Effector memory CD4-positive, alpha-beta T cell (primary cell): ENCODE data around the gene CD300A.

Source experiments
- DNase-seq, 3 donors: peaks; one replicate each; pipeline ENCODE4 v3.0.0-alpha.2; 2020
- H3K27ac ChIP-seq: 2 replicates; pipeline ENCODE4 v1.7.0; 2013; ENCODE audit warnings: mild to moderate bottlenecking, low read length, moderate library complexity; ENCODE audit not compliant: insufficient read depth, poor library complexity, severe bottlenecking
- H3K27me3 ChIP-seq: replicated peaks from 2 replicates; pipeline ENCODE4 v1.7.0; 2013; ENCODE audit warnings: mild to moderate bottlenecking, low read length; ENCODE audit not compliant: insufficient read depth, control insufficient read depth, poor library complexity, severe bottlenecking
- H3K36me3 ChIP-seq: 2 replicates; pipeline ENCODE4 v1.7.0; 2013; ENCODE audit warnings: mild to moderate bottlenecking, low read length, moderate library complexity; ENCODE audit not compliant: control insufficient read depth, insufficient read depth
- H3K4me1 ChIP-seq: 2 replicates; pipeline ENCODE4 v1.7.0; 2013; ENCODE audit warnings: low read length, mild to moderate bottlenecking; ENCODE audit not compliant: control insufficient read depth, insufficient read depth, poor library complexity, severe bottlenecking
- H3K4me3 ChIP-seq: 2 replicates; pipeline ENCODE4 v1.7.0; 2013; ENCODE audit warnings: low read length, low read depth, mild to moderate bottlenecking; ENCODE audit not compliant: insufficient read depth, poor library complexity, severe bottlenecking
- H3K9me3 ChIP-seq: 2 replicates; pipeline ENCODE4 v1.7.0; 2013; ENCODE audit warnings: mild to moderate bottlenecking, low read length, moderate library complexity; ENCODE audit not compliant: control insufficient read depth

CD300A gene

DNA sequence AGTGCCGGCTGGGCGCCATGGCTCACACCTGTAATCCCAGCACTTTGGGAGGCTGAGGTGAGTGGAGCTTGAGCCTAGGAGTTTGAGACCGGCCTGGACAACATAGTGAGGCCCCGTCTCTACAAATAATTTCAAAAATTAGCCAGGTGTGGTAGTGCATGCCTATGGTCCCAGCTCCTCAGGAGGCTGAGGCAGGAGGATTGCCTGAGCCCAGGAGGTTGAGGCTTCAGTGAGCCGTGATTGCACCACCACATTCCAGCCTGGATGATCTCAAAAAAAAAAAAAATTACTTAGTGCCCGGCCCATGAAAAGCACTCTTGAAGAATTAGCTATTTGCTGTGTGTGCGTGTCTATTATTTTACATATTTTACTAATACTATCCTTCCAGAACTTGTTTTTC, 24.9 kb upstream of the CD300A start:
- Histone ChIP-seq H3K4me1 (no peaks in the 10 kb centered on the region), H3K27ac (no peak overlapping the region), H3K36me3 (no peaks in the 10 kb centered on the region), H3K4me3 (no peak overlapping the region), H3K27me3 (no peaks in the 10 kb centered on the region), H3K9me3 (no peaks in the 10 kb centered on the region)
- no peak for DNase-seq

DNA sequence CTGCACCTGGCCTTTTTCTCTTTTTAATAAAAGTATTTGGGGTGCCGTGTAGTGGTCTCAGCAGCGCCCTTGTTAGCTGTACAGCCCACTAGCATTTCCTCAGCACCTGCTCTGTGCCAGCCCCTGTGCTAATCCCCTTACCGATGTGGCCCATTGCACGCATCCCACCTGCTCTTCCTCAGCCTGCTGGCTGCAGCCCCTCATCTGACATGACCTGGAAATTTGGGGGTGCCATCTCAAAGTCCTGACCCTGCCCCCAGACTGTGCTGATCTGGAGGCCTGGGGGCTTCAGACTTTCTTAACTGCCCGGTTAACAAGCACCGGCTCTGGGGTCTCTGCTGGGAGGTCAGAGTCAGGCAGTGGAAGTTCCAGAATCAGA, 24.2 kb upstream of the CD300A start:
- H3K27me3 ChIP-seq, result no peaks in the 10 kb centered on the region
- H3K36me3 ChIP-seq, result no peaks in the 10 kb centered on the region
- H3K27ac ChIP-seq, result no peak overlapping the region
- no peak overlapping the region for H3K4me3 ChIP-seq
- H3K4me1 ChIP-seq, result no peaks in the 10 kb centered on the region
- no peaks in the 10 kb centered on the region for H3K9me3 ChIP-seq
- DNase-seq, result no peak

DNA sequence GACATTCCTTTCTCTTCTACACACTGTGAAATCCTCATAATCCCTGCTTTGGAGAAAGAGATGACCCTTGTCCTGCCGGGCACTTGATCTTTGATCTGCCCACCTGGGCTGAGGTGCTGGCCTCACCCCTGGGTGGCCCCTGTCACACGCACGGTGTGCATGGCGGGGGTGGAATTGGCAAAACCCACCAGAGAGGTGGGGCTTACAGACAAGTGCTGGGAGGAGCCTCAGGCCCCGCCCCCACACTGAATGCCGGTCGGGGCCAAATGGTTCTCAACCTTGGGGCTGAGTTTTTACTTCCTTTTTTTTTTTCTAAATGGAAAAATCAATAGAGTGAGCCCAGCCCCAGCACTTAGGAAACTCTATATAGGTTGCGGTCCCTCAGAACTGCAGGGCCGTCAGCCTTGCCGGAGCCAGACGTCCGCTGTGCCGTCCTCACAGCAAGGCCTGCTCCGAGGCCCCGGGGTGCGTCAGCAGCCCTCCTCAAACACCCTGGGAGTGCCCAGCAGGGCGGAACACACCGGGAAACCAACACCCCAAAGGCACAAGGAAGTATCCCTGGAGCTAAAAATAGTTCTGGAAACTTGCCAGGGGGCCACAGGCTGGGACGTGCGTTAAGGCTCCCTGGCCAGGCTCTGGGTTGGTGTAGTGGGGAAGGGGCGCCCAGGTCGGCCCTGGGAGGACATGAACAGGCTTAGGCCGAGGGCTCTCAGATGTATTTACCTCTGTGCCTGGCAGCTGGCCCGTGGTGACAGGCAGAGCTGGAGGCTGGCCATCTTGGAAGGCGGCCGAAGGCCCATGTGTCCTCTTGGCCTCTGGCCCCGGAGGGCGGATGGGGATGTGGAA, 23.5 kb upstream of the CD300A start:
- Histone ChIP-seq H3K4me3 (no peak overlapping the region), H3K4me1 (no peaks in the 10 kb centered on the region), H3K27me3 (no peaks in the 10 kb centered on the region), H3K9me3 (no peaks in the 10 kb centered on the region), H3K27ac (no peak overlapping the region), H3K36me3 (no peaks in the 10 kb centered on the region)
- no peak for DNase-seq

DNA sequence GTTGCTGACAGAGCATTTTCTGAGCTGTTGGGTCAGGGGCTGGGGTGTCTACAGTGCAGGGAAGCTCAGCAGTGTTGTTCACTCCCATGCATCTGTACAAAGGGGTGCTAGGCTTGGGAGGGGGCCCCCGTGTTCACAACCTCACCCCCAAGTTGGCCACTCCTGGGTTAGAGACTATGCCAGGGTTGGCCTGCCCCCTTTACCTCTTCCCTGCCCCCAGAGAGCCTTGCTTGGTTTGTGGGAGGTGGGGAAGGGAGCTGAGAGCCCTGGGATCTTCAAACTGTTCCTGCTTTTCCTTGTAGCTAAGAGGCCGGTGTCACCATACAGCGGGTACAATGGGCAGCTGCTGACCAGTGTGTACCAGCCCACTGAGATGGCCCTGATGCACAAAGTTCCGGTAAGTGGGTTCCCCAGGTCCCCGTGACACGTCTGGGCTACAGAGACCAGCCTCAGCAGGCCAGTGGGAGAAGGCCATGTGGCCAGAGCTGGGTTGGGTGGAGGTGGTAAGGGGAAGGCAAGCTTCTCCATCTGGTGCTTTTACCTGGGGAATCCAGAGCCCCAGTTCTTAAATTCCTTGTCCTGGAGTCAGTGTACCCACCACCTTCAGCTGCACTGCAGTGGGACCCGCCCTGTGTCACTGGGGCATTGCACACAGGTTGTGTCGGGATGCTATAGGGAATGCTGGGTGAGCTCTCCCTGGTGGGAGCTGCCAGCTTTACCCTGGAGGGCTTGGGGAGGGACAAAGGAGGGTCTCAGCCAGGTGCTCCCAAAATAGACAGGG, 22.7 kb upstream of the CD300A start:
- Histone ChIP-seq H3K27ac (no peak overlapping the region), H3K36me3 (no peaks in the 10 kb centered on the region), H3K4me3 (no peak overlapping the region), H3K27me3 (no peaks in the 10 kb centered on the region), H3K9me3 (no peaks in the 10 kb centered on the region), H3K4me1 (no peaks in the 10 kb centered on the region)
- no peak for DNase-seq

DNA sequence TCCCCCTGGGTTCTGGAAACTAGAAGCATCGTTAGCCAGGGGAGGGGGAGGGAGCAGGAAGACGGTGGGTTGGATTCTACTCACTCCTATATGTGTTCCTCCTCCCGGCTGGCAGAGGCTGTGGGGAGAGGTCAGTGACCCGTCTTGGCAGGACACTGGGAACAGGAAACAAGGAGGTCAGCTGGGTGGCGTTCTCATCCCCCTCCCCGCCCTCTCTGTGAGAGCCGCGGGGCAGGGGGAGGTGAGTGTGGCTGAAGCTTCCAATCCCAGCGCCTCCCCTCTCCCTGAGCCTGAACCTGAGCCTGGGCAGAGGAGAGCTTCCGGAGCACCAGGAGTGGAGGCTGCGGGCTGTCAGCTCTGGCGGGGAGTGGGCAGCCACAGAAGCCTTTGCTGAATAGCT, 22.0 kb upstream of the CD300A start:
- no peak for DNase-seq
- no peak overlapping the region for H3K27ac ChIP-seq

DNA sequence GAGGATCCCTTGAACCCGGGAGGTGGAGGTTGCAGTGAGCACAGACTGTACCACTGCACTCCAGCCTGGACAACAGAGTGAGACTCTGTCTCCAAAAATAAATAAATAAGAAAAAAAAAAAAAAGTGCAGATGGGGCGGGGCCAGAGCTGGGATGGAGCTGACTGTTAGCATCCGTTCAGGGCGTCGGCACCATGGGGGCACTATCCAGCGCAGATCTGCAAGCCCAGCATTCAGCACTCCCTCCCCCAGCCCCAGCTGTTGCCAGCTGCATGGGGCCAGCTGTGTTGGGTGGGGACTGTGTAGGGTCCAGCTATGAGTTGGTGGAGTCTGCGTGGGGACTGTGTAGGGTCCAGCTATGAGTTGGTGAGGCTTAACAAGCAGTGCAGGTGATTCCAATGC, 21.3 kb upstream of the CD300A start:
- Histone ChIP-seq H3K36me3 (no peaks in the 10 kb centered on the region), H3K9me3 (no peaks in the 10 kb centered on the region), H3K27ac (no peak overlapping the region), H3K27me3 (no peaks in the 10 kb centered on the region), H3K4me3 (no peak overlapping the region), H3K4me1 (no peaks in the 10 kb centered on the region)
- no peak for DNase-seq

More for the DNA sequence above, 22.0 kb upstream of the CD300A start:
- no peaks in the 10 kb centered on the region for H3K27me3 ChIP-seq
- H3K4me1 ChIP-seq, result no peaks in the 10 kb centered on the region
- H3K4me3 ChIP-seq, result no peak overlapping the region
- H3K9me3 ChIP-seq, result no peaks in the 10 kb centered on the region
- no peaks in the 10 kb centered on the region for H3K36me3 ChIP-seq

DNA sequence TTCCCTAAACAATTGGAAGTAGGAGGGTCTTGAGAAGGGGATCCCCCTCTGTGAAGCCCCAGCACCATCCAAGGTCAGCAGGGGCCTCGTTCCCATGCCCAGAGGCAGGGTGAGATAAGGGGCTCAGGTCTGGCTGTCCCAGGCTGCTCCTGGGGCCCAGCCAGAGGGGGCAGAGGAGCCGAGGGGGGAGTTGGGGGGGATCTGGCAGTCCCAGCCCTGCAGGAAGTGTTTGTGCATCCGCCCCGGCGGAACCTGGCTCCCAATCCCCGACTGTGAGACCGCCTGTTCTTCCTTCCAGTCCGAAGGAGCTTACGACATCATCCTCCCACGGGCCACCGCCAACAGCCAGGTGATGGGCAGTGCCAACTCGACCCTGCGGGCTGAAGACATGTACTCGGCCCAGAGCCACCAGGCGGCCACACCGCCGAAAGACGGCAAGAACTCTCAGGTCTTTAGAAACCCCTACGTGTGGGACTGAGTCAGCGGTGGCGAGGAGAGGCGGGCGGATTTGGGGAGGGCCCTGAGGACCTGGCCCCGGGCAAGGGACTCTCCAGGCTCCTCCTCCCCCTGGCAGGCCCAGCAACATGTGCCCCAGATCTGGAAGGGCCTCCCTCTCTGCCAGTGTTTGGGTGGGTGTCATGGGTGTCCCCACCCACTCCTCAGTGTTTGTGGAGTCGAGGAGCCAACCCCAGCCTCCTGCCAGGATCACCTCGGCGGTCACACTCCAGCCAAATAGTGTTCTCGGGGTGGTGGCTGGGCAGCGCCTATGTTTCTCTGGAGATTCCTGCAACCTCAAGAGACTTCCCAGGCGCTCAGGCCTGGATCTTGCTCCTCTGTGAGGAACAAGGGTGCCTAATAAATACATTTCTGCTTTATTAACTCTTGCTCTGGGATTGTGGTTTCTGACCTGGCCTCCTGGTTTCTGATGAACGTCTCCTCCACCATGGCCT, 19.6 kb upstream of the CD300A start:
- H3K9me3 ChIP-seq, result no peaks in the 10 kb centered on the region
- no peaks in the 10 kb centered on the region for H3K27me3 ChIP-seq
- no peak for DNase-seq
- no peak overlapping the region for H3K27ac ChIP-seq
- no peaks in the 10 kb centered on the region for H3K4me1 ChIP-seq
- H3K36me3 ChIP-seq, result no peaks in the 10 kb centered on the region
- no peak overlapping the region for H3K4me3 ChIP-seq

DNA sequence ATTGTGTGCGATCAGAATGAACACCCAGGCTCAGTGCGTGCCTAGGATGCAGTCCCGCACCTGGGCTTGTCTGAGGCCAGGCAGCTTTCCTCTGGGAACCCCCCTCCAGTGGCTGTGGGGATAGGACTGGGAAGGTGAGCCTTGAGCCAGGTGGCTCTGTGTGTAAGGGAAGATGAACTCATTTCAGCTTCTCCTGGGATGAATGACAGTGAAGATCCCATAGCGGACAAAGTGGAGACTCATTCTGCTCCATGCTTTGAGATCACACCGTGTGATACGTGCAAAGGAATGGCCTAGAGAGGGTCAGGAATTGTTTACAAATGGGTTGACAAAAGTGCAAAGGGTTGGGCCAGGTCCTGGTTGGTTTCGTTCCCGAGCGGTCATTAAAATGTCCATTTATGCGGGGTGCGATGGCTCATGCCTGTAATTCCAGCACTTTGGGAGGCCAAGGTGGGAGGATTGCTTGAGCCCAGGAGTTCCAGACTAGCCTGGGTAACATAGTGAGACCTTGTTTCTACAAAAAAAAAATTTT, 18.7 kb upstream of the CD300A start:
- Histone ChIP-seq H3K4me3 (no peak overlapping the region), H3K27ac (no peak overlapping the region), H3K27me3 (no peaks in the 10 kb centered on the region), H3K36me3 (no peaks in the 10 kb centered on the region), H3K9me3 (no peaks in the 10 kb centered on the region), H3K4me1 (peaks cover 6% of the 10 kb centered on the region)
- DNase-seq, result no peak

DNA sequence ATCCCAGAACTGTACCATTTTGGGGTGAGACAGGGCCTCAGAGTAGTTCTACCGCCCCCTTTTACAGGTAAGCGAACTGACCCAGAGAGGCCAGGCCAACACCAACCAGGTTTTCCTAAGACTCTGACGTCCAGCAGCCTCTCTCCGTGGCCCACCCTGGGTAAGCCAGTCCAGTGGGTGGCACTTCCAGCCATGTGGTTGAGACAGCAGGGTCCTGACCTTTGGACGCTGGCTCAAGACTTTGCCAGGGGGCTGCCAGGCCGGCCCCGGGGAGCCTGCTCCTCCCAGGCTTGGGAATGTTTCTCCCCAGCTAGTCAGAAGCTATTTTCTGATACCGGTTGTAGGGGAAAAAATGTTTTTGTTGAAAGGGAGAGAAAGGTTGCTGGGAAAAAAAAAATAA, 17.7 kb upstream of the CD300A start:
- no peak for DNase-seq
- peaks cover 16% of the 10 kb centered on the region for H3K4me1 ChIP-seq
- H3K36me3 ChIP-seq, result no peaks in the 10 kb centered on the region
- no peak overlapping the region for H3K27ac ChIP-seq
- H3K4me3 ChIP-seq, result no peak overlapping the region
- H3K27me3 ChIP-seq, result peaks cover 3% of the 10 kb centered on the region
- no peaks in the 10 kb centered on the region for H3K9me3 ChIP-seq
